ENCODE data around the gene ARMC9. TPM values are rescaled to one million over a fixed set of nuclear protein-coding genes. Genes with fewer than 3 reads are reported as not detected.

ARMC9 gene
- total RNA-seq, 1 experiment from 2014 or later, result 16.4 TPM

- TF ChIP-seq, protein P1, sequence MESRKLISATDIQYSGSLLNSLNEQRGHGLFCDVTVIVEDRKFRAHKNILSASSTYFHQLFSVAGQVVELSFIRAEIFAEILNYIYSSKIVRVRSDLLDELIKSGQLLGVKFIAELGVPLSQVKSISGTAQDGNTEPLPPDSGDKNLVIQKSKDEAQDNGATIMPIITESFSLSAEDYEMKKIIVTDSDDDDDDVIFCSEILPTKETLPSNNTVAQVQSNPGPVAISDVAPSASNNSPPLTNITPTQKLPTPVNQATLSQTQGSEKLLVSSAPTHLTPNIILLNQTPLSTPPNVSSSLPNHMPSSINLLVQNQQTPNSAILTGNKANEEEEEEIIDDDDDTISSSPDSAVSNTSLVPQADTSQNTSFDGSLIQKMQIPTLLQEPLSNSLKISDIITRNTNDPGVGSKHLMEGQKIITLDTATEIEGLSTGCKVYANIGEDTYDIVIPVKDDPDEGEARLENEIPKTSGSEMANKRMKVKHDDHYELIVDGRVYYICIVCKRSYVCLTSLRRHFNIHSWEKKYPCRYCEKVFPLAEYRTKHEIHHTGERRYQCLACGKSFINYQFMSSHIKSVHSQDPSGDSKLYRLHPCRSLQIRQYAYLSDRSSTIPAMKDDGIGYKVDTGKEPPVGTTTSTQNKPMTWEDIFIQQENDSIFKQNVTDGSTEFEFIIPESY (IDR thresholded peaks at IDR 0.05; ENCODE audit: extremely low read depth, insufficient replicate concordance, low read length), result no peak
- TF ChIP-seq POLR2A (IDR thresholded peaks at IDR 0.05; ENCODE audit: borderline replicate concordance, extremely low read depth, insufficient read depth, insufficient read length) (no peak), SP1 (IDR thresholded peaks at IDR 0.05; ENCODE audit: low read depth) (no peak), YY1 (IDR thresholded peaks at IDR 0.05; ENCODE audit: extremely low read depth, insufficient replicate concordance, low read depth, low read length) (no peak), RAD21 (IDR thresholded peaks at IDR 0.05; ENCODE audit: low read depth) (no peak), POLR2AphosphoS5 (IDR thresholded peaks at IDR 0.05; ENCODE audit: low read depth, low read length) (no peak), CEBPB (IDR thresholded peaks at IDR 0.05; ENCODE audit: low read depth) (no peak), EGR1 (IDR thresholded peaks at IDR 0.05; ENCODE audit: low read depth) (no peak), ZNF274 (IDR thresholded peaks at IDR 0.05; ENCODE audit: low read depth, low read length) (no peak), TCF7L2 (IDR thresholded peaks at IDR 0.05; ENCODE audit: borderline replicate concordance, extremely low read depth, insufficient read depth, insufficient read length) (no peak)
- TF ChIP-seq, protein P2, sequence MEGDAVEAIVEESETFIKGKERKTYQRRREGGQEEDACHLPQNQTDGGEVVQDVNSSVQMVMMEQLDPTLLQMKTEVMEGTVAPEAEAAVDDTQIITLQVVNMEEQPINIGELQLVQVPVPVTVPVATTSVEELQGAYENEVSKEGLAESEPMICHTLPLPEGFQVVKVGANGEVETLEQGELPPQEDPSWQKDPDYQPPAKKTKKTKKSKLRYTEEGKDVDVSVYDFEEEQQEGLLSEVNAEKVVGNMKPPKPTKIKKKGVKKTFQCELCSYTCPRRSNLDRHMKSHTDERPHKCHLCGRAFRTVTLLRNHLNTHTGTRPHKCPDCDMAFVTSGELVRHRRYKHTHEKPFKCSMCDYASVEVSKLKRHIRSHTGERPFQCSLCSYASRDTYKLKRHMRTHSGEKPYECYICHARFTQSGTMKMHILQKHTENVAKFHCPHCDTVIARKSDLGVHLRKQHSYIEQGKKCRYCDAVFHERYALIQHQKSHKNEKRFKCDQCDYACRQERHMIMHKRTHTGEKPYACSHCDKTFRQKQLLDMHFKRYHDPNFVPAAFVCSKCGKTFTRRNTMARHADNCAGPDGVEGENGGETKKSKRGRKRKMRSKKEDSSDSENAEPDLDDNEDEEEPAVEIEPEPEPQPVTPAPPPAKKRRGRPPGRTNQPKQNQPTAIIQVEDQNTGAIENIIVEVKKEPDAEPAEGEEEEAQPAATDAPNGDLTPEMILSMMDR (IDR thresholded peaks at IDR 0.05 in 2 of 3, conservative IDR thresholded peaks at IDR 0.05 in 1 of 3; ENCODE audit: borderline replicate concordance in 1 of 3, insufficient read depth in 1 of 3, low read depth in 2 of 3, low read length in 2 of 3), result no peak
- TF ChIP-seq, protein P3, sequence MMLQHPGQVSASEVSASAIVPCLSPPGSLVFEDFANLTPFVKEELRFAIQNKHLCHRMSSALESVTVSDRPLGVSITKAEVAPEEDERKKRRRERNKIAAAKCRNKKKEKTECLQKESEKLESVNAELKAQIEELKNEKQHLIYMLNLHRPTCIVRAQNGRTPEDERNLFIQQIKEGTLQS (IDR thresholded peaks at IDR 0.05), result no peak
These were observed 175.4 kb downstream of the ARMC9 start (continued) for GRCh38 chr2:231373786-231374349.
